Measurements from ENCODE around the gene SH3GL2. TPM values are rescaled to one million over a fixed set of nuclear protein-coding genes. Genes with fewer than 3 reads are reported as not detected.

SH3GL2 gene
- total RNA-seq, 1 donor from 2014 or later, result 52.3 TPM

DNA sequence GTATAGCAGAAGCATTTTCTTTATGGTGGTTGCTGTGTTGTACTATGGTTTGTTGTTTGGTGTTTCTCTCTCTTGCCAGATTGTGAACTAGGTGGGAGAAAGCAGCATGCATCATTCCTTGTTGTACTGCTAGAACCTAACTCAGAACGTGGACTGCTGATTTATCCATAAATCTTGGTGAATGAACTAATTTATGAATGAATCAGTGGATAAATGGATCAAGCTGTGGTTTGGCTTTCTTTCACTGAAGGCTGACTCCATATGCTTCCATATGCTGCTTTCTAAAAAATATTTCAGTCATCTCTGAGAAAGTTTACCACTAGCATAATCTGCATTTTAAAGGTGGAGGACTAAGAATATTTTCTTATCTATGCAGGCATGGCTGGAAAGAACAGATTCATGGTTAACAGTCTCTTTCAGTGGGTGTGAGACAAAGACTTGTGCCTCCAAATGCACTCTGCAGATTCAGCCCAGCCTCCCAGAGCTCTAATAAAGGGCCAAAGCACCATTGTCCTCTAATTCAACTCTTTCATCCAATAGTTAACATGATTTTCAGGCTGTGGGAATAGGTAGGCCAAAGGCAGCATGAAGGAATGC, 237.7 kb downstream of the SH3GL2 start:
- DNase-seq, result no peak

DNA sequence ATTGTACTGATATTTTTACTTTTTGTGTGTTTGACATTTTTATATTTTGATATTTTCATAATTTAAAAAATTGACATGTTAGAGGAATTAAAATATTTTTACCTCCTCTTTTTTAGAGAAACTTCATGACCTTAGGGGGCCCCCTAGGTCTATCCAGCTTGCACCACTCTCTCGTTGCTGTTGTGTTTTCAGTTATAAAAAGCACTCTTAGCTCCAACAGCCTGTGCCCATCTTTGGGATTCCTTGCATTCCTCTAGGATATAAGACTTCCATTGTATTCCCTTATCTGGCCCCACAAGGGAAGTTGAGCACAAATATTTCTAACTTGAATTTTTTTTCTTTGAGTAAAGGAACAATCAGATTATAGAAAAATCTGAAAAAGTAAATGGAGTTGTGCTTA, 245.3 kb downstream of the SH3GL2 start:
- DNase-seq, result no peak

DNA sequence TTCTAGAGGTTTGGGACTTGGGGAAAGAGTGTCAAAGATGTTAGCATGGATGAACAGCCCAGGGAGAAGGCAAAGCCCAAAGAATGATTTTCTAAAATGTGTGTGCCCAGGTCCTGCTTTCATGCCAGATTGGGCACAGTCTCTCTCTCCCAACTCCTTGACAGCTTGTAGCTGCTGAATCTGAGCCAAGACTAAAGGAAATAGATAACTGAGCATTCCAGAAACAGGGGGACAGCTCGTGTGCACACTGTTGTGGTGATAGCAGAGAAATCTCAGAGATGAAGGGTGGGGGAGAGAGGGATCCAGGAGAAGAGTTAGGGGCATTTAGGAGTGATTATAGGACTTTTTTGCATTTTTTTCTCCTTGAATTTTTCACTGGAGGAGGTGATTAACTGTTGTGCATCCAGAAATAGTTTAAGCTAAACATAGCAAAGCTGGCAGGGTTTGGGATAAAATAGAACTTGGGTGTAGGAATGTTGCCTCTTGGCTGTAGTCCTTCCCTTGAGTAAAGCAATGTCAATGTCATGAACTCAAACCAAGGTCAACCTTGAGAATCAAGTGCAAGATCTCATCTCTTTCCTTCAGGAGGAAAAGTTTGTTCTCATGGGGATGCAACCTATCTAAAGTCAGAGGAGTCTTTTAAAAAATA, 245.9 kb downstream of the SH3GL2 start:
- DNase-seq, result no peak

DNA sequence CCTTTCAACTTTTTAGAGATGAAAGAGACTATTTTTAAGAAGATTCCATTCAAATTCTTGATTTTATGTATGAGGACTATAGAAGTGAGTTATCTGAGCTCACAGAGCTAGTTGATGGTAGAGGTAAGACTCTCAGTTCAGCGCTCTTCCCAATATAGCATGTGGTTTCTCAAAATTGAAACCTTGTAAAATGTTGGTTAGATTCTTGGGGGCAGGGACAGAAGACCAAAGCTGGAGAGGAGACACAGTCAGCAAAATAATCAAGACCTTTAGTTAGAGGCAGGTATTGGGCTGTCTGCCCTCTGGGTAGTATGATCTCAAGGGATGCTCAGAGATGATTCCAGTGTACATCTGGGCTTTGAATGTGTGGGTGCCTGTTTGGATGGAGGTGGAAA, 246.4 kb downstream of the SH3GL2 start:
- no peak for DNase-seq

DNA sequence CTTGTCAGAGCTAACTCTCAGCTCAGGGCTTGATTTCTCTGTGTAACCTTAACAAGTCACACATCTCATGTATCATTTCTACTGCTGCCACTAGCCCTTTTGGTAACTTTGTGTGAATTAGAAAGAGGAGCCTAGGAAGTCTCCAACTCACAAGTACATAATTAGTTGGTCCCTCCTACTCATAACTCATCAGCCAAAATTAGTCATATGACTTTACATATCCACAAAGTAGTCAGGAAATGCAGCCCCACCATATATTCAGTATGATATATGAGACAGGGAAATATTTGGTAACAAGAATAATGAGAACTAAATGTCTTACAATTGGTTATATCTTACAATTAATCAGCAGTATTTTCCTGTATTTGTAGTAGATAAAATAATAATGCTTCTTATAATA, 250.2 kb downstream of the SH3GL2 start:
- DNase-seq, result no peak

DNA sequence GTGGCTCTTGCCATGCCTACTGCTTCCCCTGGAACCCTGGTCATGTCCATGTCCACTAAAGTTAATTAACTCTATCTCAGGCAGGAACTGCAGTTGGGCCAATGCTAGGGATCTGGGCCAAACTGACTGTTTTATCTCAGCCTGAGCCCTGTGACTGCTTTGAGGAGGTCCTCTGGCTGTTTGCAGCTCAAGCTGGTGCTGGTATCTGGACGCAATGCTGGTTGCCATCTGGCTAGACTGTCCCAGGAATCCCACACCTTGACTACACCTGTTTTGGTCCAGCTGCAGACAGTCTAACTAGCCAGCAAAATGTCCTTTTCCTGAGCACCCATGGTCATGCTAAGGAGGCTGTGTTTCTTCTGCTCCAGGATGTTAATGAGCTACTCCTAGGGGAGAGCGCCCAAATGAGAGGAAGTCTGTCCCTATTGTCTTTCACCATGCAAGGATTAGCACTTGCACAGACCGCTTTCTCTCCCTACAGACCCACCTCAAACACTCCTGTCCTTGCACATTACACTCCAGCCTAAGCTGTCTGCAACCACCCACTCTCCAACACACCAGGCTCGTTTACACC, 251.0 kb downstream of the SH3GL2 start:
- DNase-seq, result no peak

DNA sequence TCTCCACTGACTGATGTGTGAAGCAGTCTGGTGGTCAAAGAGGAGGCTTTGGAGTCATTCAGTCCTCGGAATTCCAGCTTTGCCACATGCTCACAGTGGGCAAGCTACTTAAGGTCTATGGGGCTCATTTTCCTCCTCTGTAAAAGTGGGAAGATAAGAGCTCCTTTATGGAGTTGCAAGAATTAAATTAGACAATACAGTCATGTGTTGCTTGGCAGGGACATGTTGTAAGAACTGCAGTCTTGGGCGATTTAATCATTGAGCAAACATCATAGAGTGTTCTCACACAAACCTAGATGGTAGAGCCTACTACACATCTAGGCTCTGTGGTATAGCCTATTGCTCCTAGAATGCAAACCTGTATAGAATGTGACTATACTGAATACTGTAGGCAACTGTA, 253.9 kb downstream of the SH3GL2 start:
- DNase-seq, result no peak

DNA sequence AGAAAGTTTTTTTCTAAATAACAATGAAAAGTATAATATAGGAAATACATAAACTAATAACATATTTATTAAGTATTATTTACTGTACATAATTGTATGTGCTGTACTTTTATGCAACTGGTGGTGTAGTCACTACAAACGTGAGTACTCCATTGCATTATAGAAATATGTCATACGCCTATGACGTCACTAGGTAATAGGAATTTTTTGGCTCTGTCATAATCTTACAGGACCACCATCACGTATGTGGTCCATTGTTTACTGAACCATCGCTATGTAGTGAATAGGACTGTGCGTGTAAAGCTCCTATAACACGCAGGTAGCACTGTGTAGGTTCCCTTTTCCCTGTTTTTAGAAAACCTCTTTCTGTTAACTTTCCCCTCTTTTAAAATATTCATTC, 255.0 kb downstream of the SH3GL2 start:
- no peak for DNase-seq

DNA sequence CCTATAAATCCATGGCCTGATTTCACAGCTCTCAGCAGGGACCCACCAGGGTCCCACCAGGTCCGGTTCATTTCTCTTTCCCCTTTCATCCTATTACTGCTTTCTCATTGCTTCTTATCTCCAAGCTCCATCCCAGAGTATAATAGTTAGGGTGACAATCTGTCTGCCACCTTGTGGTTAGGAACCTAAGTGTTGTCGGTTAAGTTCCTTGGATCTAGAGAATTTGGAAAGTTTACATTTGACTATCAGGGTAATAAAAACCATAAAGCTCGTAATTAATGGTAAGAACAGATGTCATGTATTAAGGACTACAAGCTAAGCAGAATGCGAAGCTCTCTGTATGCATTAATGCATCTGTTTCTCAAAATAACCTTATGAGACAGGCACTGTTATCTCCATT, 259.1 kb downstream of the SH3GL2 start:
- DNase-seq, result no peak

DNA sequence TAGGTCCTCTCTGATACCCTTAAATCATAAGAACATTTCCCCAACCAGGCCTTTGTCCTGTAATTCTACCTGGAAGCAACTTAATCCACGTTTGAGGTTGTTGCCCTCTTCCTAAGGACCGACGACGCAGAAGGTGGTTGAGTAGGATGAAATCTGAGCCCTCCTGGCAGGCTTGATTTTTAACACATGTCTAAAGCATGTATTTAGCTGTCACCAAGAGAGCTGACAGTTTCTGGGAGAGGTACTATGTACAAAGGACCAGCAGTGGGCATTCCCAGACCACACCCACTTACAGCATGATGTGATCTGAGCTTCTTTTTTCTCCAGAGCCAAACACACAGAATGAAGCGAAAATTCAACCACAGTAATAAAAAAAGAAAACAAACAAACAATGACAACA, 260.9 kb downstream of the SH3GL2 start:
- no peak for DNase-seq

DNA sequence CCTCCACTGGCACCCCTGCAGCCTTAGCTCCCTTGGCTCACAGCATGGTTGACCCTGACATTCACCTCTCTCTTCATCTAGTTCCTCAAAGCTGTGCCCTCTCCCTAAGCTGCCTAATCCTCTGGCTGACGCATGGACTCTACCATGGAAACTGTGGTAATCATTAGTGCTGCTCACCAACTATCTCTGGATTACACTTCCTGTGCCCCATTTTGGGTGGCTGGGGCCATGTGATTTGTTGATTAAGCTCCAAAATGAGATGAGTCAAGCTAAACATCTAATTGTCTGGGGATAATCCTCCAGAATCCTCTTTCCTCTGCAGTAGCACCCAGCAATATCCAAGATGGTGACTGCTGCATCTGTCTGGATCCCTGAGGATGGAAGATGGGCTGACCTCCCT, 264.4 kb downstream of the SH3GL2 start:
- no peak for DNase-seq
